Measurements from ENCODE around the gene SLC39A13. TPM values are rescaled to one million over a fixed set of nuclear protein-coding genes. Genes with fewer than 3 reads are reported as not detected.
A peak's percentile ranks its signal among the peaks of the same experiment; 100 is the strongest.

SLC39A13 gene
- total RNA-seq, 1 donor = 26.4 TPM

DNA sequence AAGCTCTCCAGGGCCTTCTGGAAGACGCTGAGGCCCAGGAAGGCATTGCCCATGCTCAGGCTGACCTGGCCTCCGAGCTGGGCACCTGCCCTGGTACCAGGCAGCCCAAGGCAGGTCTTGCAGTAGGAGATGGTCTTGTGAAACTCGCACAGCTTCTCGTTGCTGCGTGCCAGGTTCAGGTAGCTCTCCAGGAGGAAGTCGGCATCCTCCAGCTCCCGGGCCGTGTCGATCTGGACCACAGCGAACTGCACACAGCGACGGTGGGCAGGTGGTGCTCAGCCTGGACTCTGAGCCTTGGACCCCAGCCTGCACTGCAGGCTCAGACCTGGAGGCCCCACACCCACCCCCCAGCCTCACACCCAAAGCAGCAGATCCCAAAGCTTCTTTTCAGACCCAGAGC, 39.5 kb downstream of the SLC39A13 start:
- no peak for DNase-seq (ENCODE audit: low read depth in 2 of 3, low spot score in 2 of 3)

GRCh38 chr11:47448566-47449427, 40.4 kb downstream of the SLC39A13 start, which contains the start of gene RAPSN:
Gene RAPSN (minus strand): TSS chr11:47449136. CDS start chr11:47448964, 172 bp downstream.
- no peak for DNase-seq (ENCODE audit: low read depth in 2 of 3, low spot score in 2 of 3)

DNA sequence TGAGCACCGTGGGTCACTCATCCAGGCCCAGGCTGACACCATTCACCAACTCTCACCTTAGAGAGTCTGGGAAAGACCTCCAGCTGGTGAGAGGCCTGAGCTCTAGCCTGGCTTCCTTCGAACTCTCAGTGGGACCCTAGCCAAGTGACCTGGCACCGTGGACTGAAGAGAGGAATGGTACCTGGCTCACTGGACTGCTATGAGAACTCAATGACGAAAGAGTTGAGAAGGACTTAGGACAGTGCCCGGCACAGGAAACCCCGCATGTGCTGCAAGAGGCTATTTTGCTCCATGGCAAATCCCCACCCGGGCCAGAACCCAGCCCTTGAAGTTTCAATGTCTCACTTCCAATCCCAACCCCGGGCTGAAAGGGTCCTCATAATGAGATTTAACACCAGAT, 41.2 kb downstream of the SLC39A13 start:
- DNase-seq (ENCODE audit: low read depth in 2 of 3, low spot score in 2 of 3) = no peak

GRCh38 chr11:47451436-47451835, 43.0 kb downstream of the SLC39A13 start:
- DNase-seq (ENCODE audit: low read depth in 2 of 3, low spot score in 2 of 3) = no peak

DNA sequence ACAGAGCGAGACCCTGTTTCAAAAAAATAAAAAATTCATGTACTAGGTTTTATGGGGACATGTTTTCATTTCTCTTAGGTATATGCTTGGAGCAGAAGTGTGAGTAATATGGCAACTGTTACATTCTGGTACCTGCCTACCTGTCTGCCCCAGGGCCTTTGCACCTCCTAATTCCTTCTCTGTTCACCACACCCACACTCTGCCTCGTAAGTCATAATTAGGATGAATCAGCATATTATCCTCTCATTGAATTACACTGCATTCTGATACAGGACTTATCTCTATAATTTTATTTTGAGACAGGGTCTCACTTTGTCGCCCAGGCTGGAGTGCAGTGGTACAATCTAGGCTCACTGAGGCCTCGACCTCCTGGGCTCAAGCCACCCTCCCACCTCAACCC, 43.6 kb downstream of the SLC39A13 start:
- no peak for DNase-seq (ENCODE audit: low read depth in 2 of 3, low spot score in 2 of 3)

GRCh38 chr11:47453365-47453764, 45.0 kb downstream of the SLC39A13 start:
- DNase-seq (ENCODE audit: low read depth in 2 of 3, low spot score in 2 of 3) = peak in 1 of 3 donors; percentile 9

- DNase-seq (ENCODE audit: low read depth in 2 of 3, low spot score in 2 of 3) = peak; percentile 18 to 92 (median 86)
These were observed 45.9 kb downstream of the SLC39A13 start for GRCh38 chr11:47454258-47454671.

DNA sequence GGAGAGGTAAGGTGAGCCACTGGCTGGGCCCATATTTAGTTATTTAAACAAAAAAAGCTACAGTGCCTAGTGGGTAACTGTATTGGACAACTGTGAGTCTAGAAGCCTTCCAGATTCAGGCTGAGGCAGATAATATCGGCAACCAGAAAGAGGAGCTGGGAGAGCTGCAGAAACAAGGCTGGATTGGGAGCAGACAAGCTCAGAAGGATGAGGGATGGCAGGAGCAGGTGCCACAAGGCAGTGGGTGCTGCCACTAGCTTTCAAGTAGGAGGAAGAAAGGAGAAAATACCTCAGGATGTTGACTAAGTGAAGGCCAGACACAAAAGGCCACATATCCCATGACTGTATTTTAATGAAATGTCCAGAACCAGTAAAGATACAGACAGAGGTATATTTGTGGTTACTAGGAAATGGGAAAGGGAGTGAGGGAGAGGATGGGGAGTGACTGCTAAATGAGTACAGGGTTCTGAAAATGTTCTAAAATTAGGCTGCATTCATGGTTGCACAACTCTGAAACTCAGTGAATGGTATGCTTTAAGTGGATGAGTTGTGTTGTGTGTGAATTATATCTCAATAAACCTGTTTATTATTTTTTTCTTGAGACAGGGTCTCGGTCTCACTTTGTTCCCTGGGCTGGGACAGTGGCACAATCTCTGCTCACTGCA, 52.3 kb downstream of the SLC39A13 start:
- DNase-seq (ENCODE audit: low read depth in 2 of 3, low spot score in 2 of 3) = no peak

DNA sequence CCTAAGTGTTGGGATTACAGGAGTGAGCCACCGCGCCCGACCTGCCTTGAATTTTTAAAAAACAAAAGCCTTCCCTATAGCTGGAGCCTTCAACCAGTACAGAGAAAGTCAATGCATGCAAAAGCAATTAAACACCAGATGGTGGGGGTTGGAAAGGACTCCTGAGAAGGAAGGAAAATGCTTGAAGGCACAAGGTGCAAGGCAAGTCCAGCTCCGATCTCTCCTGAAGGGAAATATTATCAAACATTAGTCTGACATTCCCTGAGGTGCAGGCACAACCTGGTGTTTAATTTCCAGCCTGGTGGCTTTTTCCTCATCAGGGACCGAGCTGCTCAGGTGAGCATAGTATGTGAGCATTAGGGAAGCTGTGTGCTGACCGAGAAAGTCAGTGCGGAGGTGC, 53.5 kb downstream of the SLC39A13 start:
- no peak for DNase-seq (ENCODE audit: low read depth in 2 of 3, low spot score in 2 of 3)

GRCh38 chr11:47464483-47464882, 56.1 kb downstream of the SLC39A13 start:
- no peak for DNase-seq (ENCODE audit: low read depth in 2 of 3, low spot score in 2 of 3)

Small RNA genes within 50 kb of the gene (small RNA-seq; reads per million reads assigned to genes)
- gene MIR4487 = not detected

Other genes starting within 250 kb of the SLC39A13 start
- gene ARFGAP2, start 231.7 kb upstream of the SLC39A13 start, total RNA-seq = 276 TPM
- 1.9 TPM for gene PACSIN3, start 222.2 kb upstream of the SLC39A13 start, total RNA-seq
- gene DDB2, start 193.6 kb upstream of the SLC39A13 start, total RNA-seq = 25.9 TPM
- gene ACP2, start 159.8 kb upstream of the SLC39A13 start, total RNA-seq = 37.4 TPM
- gene NR1H3, start 150.6 kb upstream of the SLC39A13 start, total RNA-seq = 69.5 TPM
- 116 TPM for gene MADD, start 138.5 kb upstream of the SLC39A13 start, total RNA-seq
- 0.27 TPM for gene MYBPC3, start 55.9 kb upstream of the SLC39A13 start, total RNA-seq
- gene SPI1, start 30.0 kb upstream of the SLC39A13 start, total RNA-seq = 99.6 TPM
- gene PSMC3, start 17.8 kb downstream of the SLC39A13 start, total RNA-seq = 60.3 TPM
- gene RAPSN, start 40.5 kb downstream of the SLC39A13 start, total RNA-seq = 0.54 TPM
- 94.5 TPM for gene CELF1, start 144.5 kb downstream of the SLC39A13 start, total RNA-seq
- gene PTPMT1, start 157.0 kb downstream of the SLC39A13 start, total RNA-seq = 110 TPM
- gene KBTBD4, start 170.4 kb downstream of the SLC39A13 start, total RNA-seq = 33.1 TPM
- 97.8 TPM for gene NDUFS3, start 170.5 kb downstream of the SLC39A13 start, total RNA-seq
- gene FAM180B, start 178.1 kb downstream of the SLC39A13 start, total RNA-seq = 0.27 TPM
- 97.2 TPM for gene C1QTNF4, start 185.8 kb downstream of the SLC39A13 start, total RNA-seq
- 39.3 TPM for gene MTCH2, start 234.0 kb downstream of the SLC39A13 start, total RNA-seq